RPMI8226 (cell line): ENCODE results near the gene CFDP1.

Source experiments
- DNase-seq: peaks from one replicate; pipeline ENCODE4 v3.0.0-alpha.2; 2015

The CFDP1 gene

GRCh38 chr16:75317532-75317931 is 115.8 kb downstream of the CFDP1 start:
- no peak for DNase-seq

GRCh38 chr16:75317101-75317522 is 116.2 kb downstream of the CFDP1 start:
- no peak for DNase-seq

- DNase-seq = no peak
Measured at GRCh38 chr16:75315539-75316306, 117.6 kb downstream of the CFDP1 start.

- no peak for DNase-seq
Measured at GRCh38 chr16:75312875-75313274, 120.4 kb downstream of the CFDP1 start.

GRCh38 chr16:75311383-75311938 is 121.8 kb downstream of the CFDP1 start:
- DNase-seq = no peak

- DNase-seq = no peak
Measured at GRCh38 chr16:75310541-75310940, 122.8 kb downstream of the CFDP1 start.

GRCh38 chr16:75309899-75310430 is 123.3 kb downstream of the CFDP1 start:
- no peak for DNase-seq

- no peak for DNase-seq
Measured at GRCh38 chr16:75309156-75309555, 124.1 kb downstream of the CFDP1 start.

GRCh38 chr16:75308011-75308410 is 125.3 kb downstream of the CFDP1 start:
- no peak for DNase-seq

- no peak for DNase-seq
Measured at GRCh38 chr16:75307506-75307905, 125.8 kb downstream of the CFDP1 start.

- DNase-seq = no peak
Measured at GRCh38 chr16:75306099-75306762, 127.1 kb downstream of the CFDP1 start.

- DNase-seq = no peak
Measured at GRCh38 chr16:75305364-75306098, 127.8 kb downstream of the CFDP1 start.

- DNase-seq = peak; percentile 12
Measured at GRCh38 chr16:75304521-75305363, 128.6 kb downstream of the CFDP1 start.

- no peak for DNase-seq
Measured at GRCh38 chr16:75301804-75302203, 131.5 kb downstream of the CFDP1 start.

GRCh38 chr16:75298267-75298666 is 135.0 kb downstream of the CFDP1 start:
- DNase-seq = no peak

GRCh38 chr16:75296606-75297005 is 136.7 kb downstream of the CFDP1 start:
- peak; percentile 60 for DNase-seq

GRCh38 chr16:75294773-75295459 is 138.4 kb downstream of the CFDP1 start:
- no peak for DNase-seq

- no peak for DNase-seq
Measured at GRCh38 chr16:75293772-75294171, 139.5 kb downstream of the CFDP1 start.

GRCh38 chr16:75293173-75293572 is 140.1 kb downstream of the CFDP1 start:
- DNase-seq = no peak

- no peak for DNase-seq
Measured at GRCh38 chr16:75292691-75293090, 140.6 kb downstream of the CFDP1 start.

GRCh38 chr16:75289189-75289588 is 144.1 kb downstream of the CFDP1 start:
- DNase-seq = no peak
